ENCODE measurements around the gene CDH10. TPM values are rescaled to one million over a fixed set of nuclear protein-coding genes. Genes with fewer than 3 reads are reported as not detected.

The CDH10 gene
- polyA plus RNA-seq, 1 donor: 0.52 TPM

- Histone ChIP-seq H3K4me3 (ENCODE audit: low read length) (no peak overlapping the region), H3K27ac (ENCODE audit: low read length) (no peak overlapping the region), H3K27me3 (ENCODE audit: control insufficient read depth, insufficient read depth, low read length) (no peaks in the 10 kb centered on the region), H3K36me3 (ENCODE audit: control insufficient read depth, insufficient read depth, low read length) (no peaks in the 10 kb centered on the region), H3K4me1 (ENCODE audit: control insufficient read depth, insufficient read depth, low read length) (no peaks in the 10 kb centered on the region), H3K9me3 (ENCODE audit: control insufficient read depth, low read depth, low read length) (no peaks in the 10 kb centered on the region)
- 86% methylated on average over 1 of the region's 14 CpGs for WGBS (ENCODE audit: insufficient coverage, low lambda C conversion rate)
- no peak for DNase-seq
Measured at GRCh38 chr5:24609706-24610105, 35.1 kb downstream of the CDH10 start.

GRCh38 chr5:24606971-24607370 is 37.8 kb downstream of the CDH10 start:
- Histone ChIP-seq H3K36me3 (ENCODE audit: control insufficient read depth, insufficient read depth, low read length) (no peaks in the 10 kb centered on the region), H3K4me1 (ENCODE audit: control insufficient read depth, insufficient read depth, low read length) (no peaks in the 10 kb centered on the region), H3K9me3 (ENCODE audit: control insufficient read depth, low read depth, low read length) (no peaks in the 10 kb centered on the region), H3K27ac (ENCODE audit: low read length) (no peak overlapping the region), H3K4me3 (ENCODE audit: low read length) (no peak overlapping the region), H3K27me3 (ENCODE audit: control insufficient read depth, insufficient read depth, low read length) (no peaks in the 10 kb centered on the region)
- 80% methylated on average over 1 of the region's 3 CpGs for WGBS (ENCODE audit: insufficient coverage, low lambda C conversion rate)
- DNase-seq: peak; percentile 3

GRCh38 chr5:24602188-24602587 is 42.6 kb downstream of the CDH10 start:
- Histone ChIP-seq H3K9me3 (ENCODE audit: control insufficient read depth, low read depth, low read length) (no peaks in the 10 kb centered on the region), H3K4me3 (ENCODE audit: low read length) (no peak overlapping the region), H3K36me3 (ENCODE audit: control insufficient read depth, insufficient read depth, low read length) (no peaks in the 10 kb centered on the region), H3K27me3 (ENCODE audit: control insufficient read depth, insufficient read depth, low read length) (no peaks in the 10 kb centered on the region), H3K4me1 (ENCODE audit: control insufficient read depth, insufficient read depth, low read length) (no peaks in the 10 kb centered on the region), H3K27ac (ENCODE audit: low read length) (no peak overlapping the region)
- no CpG with 5 or more reads among the region's 2 CpGs for WGBS (ENCODE audit: insufficient coverage, low lambda C conversion rate)
- no peak for DNase-seq

GRCh38 chr5:24598956-24599355 is 45.8 kb downstream of the CDH10 start:
- DNase-seq: no peak
- Histone ChIP-seq H3K27ac (ENCODE audit: low read length) (no peak overlapping the region), H3K36me3 (ENCODE audit: control insufficient read depth, insufficient read depth, low read length) (no peaks in the 10 kb centered on the region), H3K4me1 (ENCODE audit: control insufficient read depth, insufficient read depth, low read length) (no peaks in the 10 kb centered on the region), H3K27me3 (ENCODE audit: control insufficient read depth, insufficient read depth, low read length) (no peaks in the 10 kb centered on the region), H3K4me3 (ENCODE audit: low read length) (no peak overlapping the region), H3K9me3 (ENCODE audit: control insufficient read depth, low read depth, low read length) (no peaks in the 10 kb centered on the region)
- no CpG with 5 or more reads among the region's 1 CpG for WGBS (ENCODE audit: insufficient coverage, low lambda C conversion rate)

GRCh38 chr5:24595329-24595728 is 49.4 kb downstream of the CDH10 start:
- no peak overlapping the region for H3K4me3 ChIP-seq (ENCODE audit: low read length)
- H3K36me3 ChIP-seq (ENCODE audit: control insufficient read depth, insufficient read depth, low read length): no peaks in the 10 kb centered on the region
- H3K9me3 ChIP-seq (ENCODE audit: control insufficient read depth, low read depth, low read length): no peaks in the 10 kb centered on the region
- H3K27ac ChIP-seq (ENCODE audit: low read length): no peak overlapping the region
- H3K27me3 ChIP-seq (ENCODE audit: control insufficient read depth, insufficient read depth, low read length): no peaks in the 10 kb centered on the region
- 83% methylated on average over 2 of the region's 2 CpGs for WGBS (ENCODE audit: insufficient coverage, low lambda C conversion rate)
- no peak for DNase-seq
- H3K4me1 ChIP-seq (ENCODE audit: control insufficient read depth, insufficient read depth, low read length): no peaks in the 10 kb centered on the region

GRCh38 chr5:24591426-24591825 is 53.4 kb downstream of the CDH10 start:
- H3K36me3 ChIP-seq (ENCODE audit: control insufficient read depth, insufficient read depth, low read length): no peaks in the 10 kb centered on the region
- no peaks in the 10 kb centered on the region for H3K4me1 ChIP-seq (ENCODE audit: control insufficient read depth, insufficient read depth, low read length)
- H3K27ac ChIP-seq (ENCODE audit: low read length): no peak overlapping the region
- no peaks in the 10 kb centered on the region for H3K9me3 ChIP-seq (ENCODE audit: control insufficient read depth, low read depth, low read length)
- no peak overlapping the region for H3K4me3 ChIP-seq (ENCODE audit: low read length)
- no peaks in the 10 kb centered on the region for H3K27me3 ChIP-seq (ENCODE audit: control insufficient read depth, insufficient read depth, low read length)
- no peak for DNase-seq

GRCh38 chr5:24589566-24589965 is 55.2 kb downstream of the CDH10 start:
- Histone ChIP-seq H3K27me3 (ENCODE audit: control insufficient read depth, insufficient read depth, low read length) (no peaks in the 10 kb centered on the region), H3K27ac (ENCODE audit: low read length) (no peak overlapping the region), H3K36me3 (ENCODE audit: control insufficient read depth, insufficient read depth, low read length) (no peaks in the 10 kb centered on the region), H3K4me3 (ENCODE audit: low read length) (no peak overlapping the region), H3K4me1 (ENCODE audit: control insufficient read depth, insufficient read depth, low read length) (no peaks in the 10 kb centered on the region), H3K9me3 (ENCODE audit: control insufficient read depth, low read depth, low read length) (no peaks in the 10 kb centered on the region)
- DNase-seq: no peak
- 81% methylated on average over 2 of the region's 3 CpGs for WGBS (ENCODE audit: insufficient coverage, low lambda C conversion rate)

- DNase-seq: no peak
- no peaks in the 10 kb centered on the region for H3K4me1 ChIP-seq (ENCODE audit: control insufficient read depth, insufficient read depth, low read length)
- H3K9me3 ChIP-seq (ENCODE audit: control insufficient read depth, low read depth, low read length): no peaks in the 10 kb centered on the region
- no peak overlapping the region for H3K4me3 ChIP-seq (ENCODE audit: low read length)
- H3K36me3 ChIP-seq (ENCODE audit: control insufficient read depth, insufficient read depth, low read length): no peaks in the 10 kb centered on the region
- 71% methylated on average over 1 of the region's 4 CpGs for WGBS (ENCODE audit: insufficient coverage, low lambda C conversion rate)
- H3K27ac ChIP-seq (ENCODE audit: low read length): no peak overlapping the region
- H3K27me3 ChIP-seq (ENCODE audit: control insufficient read depth, insufficient read depth, low read length): no peaks in the 10 kb centered on the region
Measured at GRCh38 chr5:24585751-24586150, 59.0 kb downstream of the CDH10 start.

GRCh38 chr5:24571302-24571701 is 73.5 kb downstream of the CDH10 start:
- DNase-seq: no peak
- Histone ChIP-seq H3K36me3 (ENCODE audit: control insufficient read depth, insufficient read depth, low read length) (no peaks in the 10 kb centered on the region), H3K9me3 (ENCODE audit: control insufficient read depth, low read depth, low read length) (no peaks in the 10 kb centered on the region), H3K4me3 (ENCODE audit: low read length) (no peak overlapping the region), H3K4me1 (ENCODE audit: control insufficient read depth, insufficient read depth, low read length) (no peaks in the 10 kb centered on the region), H3K27ac (ENCODE audit: low read length) (no peak overlapping the region), H3K27me3 (ENCODE audit: control insufficient read depth, insufficient read depth, low read length) (no peaks in the 10 kb centered on the region)

- H3K4me3 ChIP-seq (ENCODE audit: low read length): no peak overlapping the region
- H3K9me3 ChIP-seq (ENCODE audit: control insufficient read depth, low read depth, low read length): no peaks in the 10 kb centered on the region
- H3K36me3 ChIP-seq (ENCODE audit: control insufficient read depth, insufficient read depth, low read length): no peaks in the 10 kb centered on the region
- H3K27ac ChIP-seq (ENCODE audit: low read length): no peak overlapping the region
- H3K27me3 ChIP-seq (ENCODE audit: control insufficient read depth, insufficient read depth, low read length): no peaks in the 10 kb centered on the region
- H3K4me1 ChIP-seq (ENCODE audit: control insufficient read depth, insufficient read depth, low read length): no peaks in the 10 kb centered on the region
- no peak for DNase-seq
Measured at GRCh38 chr5:24566933-24567332, 77.8 kb downstream of the CDH10 start.

- Histone ChIP-seq H3K27ac (ENCODE audit: low read length) (no peak overlapping the region), H3K4me1 (ENCODE audit: control insufficient read depth, insufficient read depth, low read length) (no peaks in the 10 kb centered on the region), H3K36me3 (ENCODE audit: control insufficient read depth, insufficient read depth, low read length) (no peaks in the 10 kb centered on the region), H3K9me3 (ENCODE audit: control insufficient read depth, low read depth, low read length) (no peaks in the 10 kb centered on the region), H3K27me3 (ENCODE audit: control insufficient read depth, insufficient read depth, low read length) (no peaks in the 10 kb centered on the region), H3K4me3 (ENCODE audit: low read length) (no peak overlapping the region)
- no CpG with 5 or more reads among the region's 4 CpGs for WGBS (ENCODE audit: insufficient coverage, low lambda C conversion rate)
- no peak for DNase-seq
Measured at GRCh38 chr5:24555229-24555628, 89.5 kb downstream of the CDH10 start.

All from large intestine (tissue), 3 donors.